Heart left ventricle (tissue), 16 donors: ENCODE data around the gene ARHGEF33. TPM values are rescaled to one million over a fixed set of nuclear protein-coding genes. Genes with fewer than 3 reads are reported as not detected.
A peak's percentile ranks its signal among the peaks of the same experiment; 100 is the strongest.

ENCODE experiments used
- ATAC-seq, 4 donors: fragments of 200-7000 bp; cut with Tn5 transposase; one replicate each; pipeline ENCODE4 v1.9.1; 2020 to 2022; ENCODE audit warnings: moderate library complexity in 4 of 4, mild to moderate bottlenecking in 3 of 4, moderate number of reproducible peaks in 1 of 4
- DNase-seq, 5 donors: peaks; one replicate each; pipeline ENCODE4 v3.0.0-alpha.2; 2020
- H3K27ac ChIP-seq, 12 donors: fragments of 200-600 bp; sonication (generic) in 4 of 12; one replicate each; pipeline versions ENCODE4 v1.5.0 to v1.8.0; 2016 to 2022; ENCODE audit warnings: mild to moderate bottlenecking in 2 of 12
- H3K27me3 ChIP-seq, 9 donors: fragments of 200-600 bp; sonication (generic) in 2 of 9; one replicate each; pipeline versions ENCODE4 v1.5.1 to v1.8.0; 2016 to 2022; ENCODE audit warnings: mild to moderate bottlenecking in 3 of 9
- H3K36me3 ChIP-seq, 9 donors: fragments of 200-600 bp; sonication (generic) in 2 of 9; one replicate each; pipeline versions ENCODE4 v1.5.0 to v1.8.0; 2018 to 2022; ENCODE audit warnings: mild to moderate bottlenecking in 2 of 9
- H3K4me1 ChIP-seq, 12 donors: fragments of 200-600 bp; sonication (generic) in 4 of 12; one replicate each; pipeline versions ENCODE4 v1.5.0 to v1.8.0; 2016 to 2022; ENCODE audit warnings: mild to moderate bottlenecking in 3 of 12
- H3K4me3 ChIP-seq, 12 donors: fragments of 200-600 bp; sonication (generic) in 4 of 12; one replicate each; pipeline versions ENCODE4 v1.5.0 to v1.8.0; 2017 to 2022; ENCODE audit warnings: mild to moderate bottlenecking in 9 of 12, moderate library complexity in 4 of 12
- H3K9me3 ChIP-seq, 12 donors: fragments of 200-600 bp; sonication (generic) in 4 of 12; one replicate each; pipeline versions ENCODE4 v1.5.0 to v1.8.0; 2016 to 2022; ENCODE audit warnings: mild to moderate bottlenecking in 1 of 12
- CTCF ChIP-seq, 12 donors: fragments of 200-600 bp; sonication (generic) in 4 of 12; IDR thresholded peaks; one replicate each; pipeline versions ENCODE4 v1.5.0 to v1.8.0; 2018 to 2022; ENCODE audit warnings: antibody characterized with exemption in 12 of 12, mild to moderate bottlenecking in 5 of 12
- POLR2A ChIP-seq, 2 donors: fragments of 450-650 bp; IDR thresholded peaks; one replicate each; pipeline ENCODE4 v1.6.1; 2017; ENCODE audit warnings: antibody characterized with exemption in 2 of 2, mild to moderate bottlenecking in 2 of 2, moderate library complexity in 2 of 2
- WGBS, 4 donors: extraction: QIAGEN DNeasy Blood & Tissue Kit in 2 of 4; methylation state at CpG; one replicate each; pipeline versions ENCODE4 v1.1.5 to v1.1.7; 2013 to 2018; 5-methylcytosine and 5-hydroxymethylcytosine counted together
- intact Hi-C, 10 donors: fragments of 100-400 bp; cut with DNase I; formaldehyde crosslinking; loops; one replicate each; pipeline versions ENCODE4 v1.11.1 to v1.14.2; 2022
- polyA plus RNA-seq, 2 donors: library from polyadenylated mRNA; stranded (reverse); fragments of 200-250 nt; gene quantifications; one replicate each; pipeline ENCODE4 v1.2.3, GENCODE V29; 2013
- total RNA-seq, 9 donors: library from RNA; depleted of rRNA in 2 of 9; stranded (reverse); fragments of >200 nt in 2 of 9; fragmentation: NEBNext Ultra II Directional in 3 of 9; extraction: Animal tissue kit (Norgen Biotek cat#: 25700) in 3 of 9; gene quantifications; one replicate each; pipeline versions ENCODE4 v1.1.0 to v1.2.4, GENCODE V29; 2016 to 2023
- donor health status: ischemic (EF 13 %, LVEDD 7.1; RV severe dilation, severe dysfunction).
- donor health status: healthy with polysubstance abuse.
- donor health status: DM: no; HTN: yes; CAD: no.
- donor health status: DM: no; HTN: no; CAD: no.
- donor health status: ischemic (EF 25% LVEDD 6.9; RV normal size, moderate dysfunction).
- donor health status: ischemic (EF 25% LVEDD 5.7; RV mildly dilated, moderate dysfunction).
- donor health status: healthy.
- donor health status: DM: yes; HTN: yes; CAD: no.
- donor health status: ischemic (EF 35%, LVEDD 5.7; RV mildly dilated, moderate dysfunction).
- donor health status: nonischemic (EF 11% LVEDD 7.7; RV severe dilation, severe dysfunction).
- donor health status: DM: yes; HTN: yes; CAD: no.
- donor health status: PGD.
- donor health status: ischemic (EF 29% LVEDD 5.4; RV normal size, mild dysfunction).
- donor health status: nonischemic (EF 23%, LVEDD 6.1; RV moderate dilation, normal function).

Gene ARHGEF33
- total and polyA plus RNA-seq, 11 donors = 0.18 to 2.5 (median 0.31) TPM; not detected in 1

- H3K4me3 ChIP-seq = no peak overlapping the region
- H3K27ac ChIP-seq = no peak overlapping the region
- DNase-seq (no peak), ATAC-seq (no peak)
- TF ChIP-seq CTCF (IDR thresholded peaks at IDR 0.05) = no peak
- no peak for TF ChIP-seq POLR2A (IDR thresholded peaks at IDR 0.05)
- no peaks in the 10 kb centered on the region for H3K27me3 ChIP-seq
- H3K36me3 ChIP-seq = no peaks in the 10 kb centered on the region
- no peaks in the 10 kb centered on the region for H3K9me3 ChIP-seq
- intact Hi-C loops = no loop called here
- H3K4me1 ChIP-seq = peaks cover 0 to 6% (median 0%) of the 10 kb centered on the region in 12 donors
- 78 to 90% (median 86%) methylated on average over 3 of the region's 3 CpGs for WGBS, 4 donors
These were observed 47.9 kb downstream of the ARHGEF33 start for GRCh38 chr2:38937548-38937947.

- DNase-seq (no peak), ATAC-seq (no peak)
- Histone ChIP-seq H3K9me3 (no peaks in the 10 kb centered on the region), H3K4me3 (no peak overlapping the region), H3K36me3 (no peaks in the 10 kb centered on the region), H3K4me1 (peaks cover 0 to 4% (median 0%) of the 10 kb centered on the region in 12 donors), H3K27ac (no peak overlapping the region), H3K27me3 (no peaks in the 10 kb centered on the region)
- intact Hi-C loops = loop anchor here in 1 of 10 donors (10.0 kb wide), 1 partner anchor 104 kb away; no protein-coding TSS in a partner anchor
- 78 to 92% (median 86%) methylated on average over 1 of the region's 1 CpG for WGBS, 4 donors
- TF ChIP-seq POLR2A (IDR thresholded peaks at IDR 0.05) (no peak), CTCF (IDR thresholded peaks at IDR 0.05) (no peak)
These were observed 51.1 kb downstream of the ARHGEF33 start for GRCh38 chr2:38940746-38941145.

DNA sequence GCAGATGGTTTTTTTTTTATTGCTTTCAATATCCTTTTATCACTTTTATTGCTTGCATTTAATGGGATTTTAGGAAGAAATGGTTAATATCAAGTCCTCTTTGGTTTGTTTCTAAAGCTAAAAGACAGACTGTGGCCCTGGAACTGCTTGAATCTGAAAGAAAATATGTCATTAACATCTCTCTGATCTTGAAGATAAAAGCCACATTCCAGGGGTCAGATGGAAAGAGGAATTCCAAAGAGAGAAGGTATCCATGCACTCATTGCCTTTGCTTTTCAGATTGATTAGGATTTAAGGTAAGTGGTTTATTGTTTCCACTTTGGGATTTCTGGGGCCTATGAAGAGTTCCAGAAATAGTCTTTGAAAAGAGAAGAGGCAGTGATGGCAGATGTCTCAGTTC lies 54.1 kb downstream of the ARHGEF33 start:
- H3K4me3 ChIP-seq = no peak overlapping the region
- no peak for TF ChIP-seq CTCF (IDR thresholded peaks at IDR 0.05)
- no peak for TF ChIP-seq POLR2A (IDR thresholded peaks at IDR 0.05)
- intact Hi-C loops = loop anchor here in 1 of 10 donors (10.0 kb wide), 1 partner anchor 101 kb away; no protein-coding TSS in a partner anchor
- H3K27ac ChIP-seq = no peak overlapping the region
- H3K27me3 ChIP-seq = no peaks in the 10 kb centered on the region
- no peaks in the 10 kb centered on the region for H3K9me3 ChIP-seq
- no peaks in the 10 kb centered on the region for H3K36me3 ChIP-seq
- no peak for ATAC-seq
- DNase-seq = no peak
- peaks cover 0 to 4% (median 0%) of the 10 kb centered on the region in 12 donors for H3K4me1 ChIP-seq

DNA sequence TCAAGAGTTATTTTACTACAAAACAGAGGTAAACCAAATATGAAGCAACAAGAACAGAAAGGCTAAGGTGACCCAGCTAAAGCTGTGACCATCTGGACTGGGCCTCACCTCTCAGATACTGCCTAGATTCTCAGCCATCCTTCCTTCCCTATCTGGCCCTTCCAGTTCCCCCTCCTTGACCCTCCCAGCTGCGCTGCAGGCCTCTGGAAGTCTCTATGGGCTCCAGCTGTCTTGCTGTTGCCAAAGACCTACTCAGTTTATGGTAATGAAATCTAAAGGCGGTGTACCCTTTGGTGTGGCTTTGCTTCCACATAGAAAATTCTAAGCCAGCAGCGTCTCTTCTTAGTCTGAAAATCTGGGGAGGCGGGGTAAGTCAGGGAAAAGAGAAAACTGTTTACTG lies 55.7 kb downstream of the ARHGEF33 start:
- Histone ChIP-seq H3K27ac (peak overlapping the region in 1 of 12 donors; percentile 49), H3K4me3 (no peak overlapping the region), H3K4me1 (peaks cover 0 to 4% (median 0%) of the 10 kb centered on the region in 12 donors), H3K9me3 (no peaks in the 10 kb centered on the region), H3K27me3 (no peaks in the 10 kb centered on the region), H3K36me3 (no peaks in the 10 kb centered on the region)
- intact Hi-C loops = loop anchor here in 4 of 10 donors (5.0 to 10.0 kb wide), 3 partner anchors 99 to 287 kb away; no protein-coding TSS in a partner anchor
- 86 to 89% (median 88%) methylated on average over 4 of the region's 4 CpGs for WGBS, 4 donors
- no peak for ATAC-seq
- TF ChIP-seq POLR2A (IDR thresholded peaks at IDR 0.05) = no peak
- TF ChIP-seq CTCF (IDR thresholded peaks at IDR 0.05) = no peak
- DNase-seq = no peak
